KMS-11 (cell line): ENCODE data around the gene AGAP2.

Experiments used
- H2AFZ ChIP-seq: fragments of 200-600 bp; sonication (generic); 2 replicates; pipeline ENCODE4 v1.6.1; 2016; ENCODE audit warnings: antibody characterized with exemption, mixed run types, low read depth
- H3K27ac ChIP-seq: fragments of 200-600 bp; sonication (generic); 2 replicates; pipeline ENCODE4 v1.6.1; 2016; ENCODE audit warnings: mild to moderate bottlenecking, mixed run types
- H3K27me3 ChIP-seq: fragments of 200-600 bp; sonication (generic); 2 replicates; pipeline ENCODE4 v1.6.1; 2017; ENCODE audit warnings: mild to moderate bottlenecking, low read depth, mixed run types, moderate library complexity; ENCODE audit not compliant: insufficient read depth
- H3K36me3 ChIP-seq: fragments of 200-600 bp; sonication (generic); 2 replicates; pipeline ENCODE4 v1.6.1; 2017; ENCODE audit warnings: mild to moderate bottlenecking, mixed run types; ENCODE audit not compliant: insufficient read depth
- H3K4me1 ChIP-seq: fragments of 200-600 bp; sonication (generic); 2 replicates; pipeline ENCODE4 v1.6.1; 2016; ENCODE audit warnings: mild to moderate bottlenecking, low read depth, mixed run types; ENCODE audit not compliant: poor library complexity, severe bottlenecking
- H3K4me2 ChIP-seq: fragments of 200-600 bp; sonication (generic); 2 replicates; pipeline ENCODE4 v1.7.0; 2016; ENCODE audit warnings: mild to moderate bottlenecking, mixed run types
- H3K4me3 ChIP-seq: fragments of 200-600 bp; sonication (generic); IDR thresholded peaks from 2 replicates; pipeline ENCODE4 v1.6.1; 2017; ENCODE audit warnings: low read depth, low read length, mixed read lengths; ENCODE audit not compliant: insufficient read depth
- H3K79me2 ChIP-seq: fragments of 200-600 bp; sonication (generic); 2 replicates; pipeline ENCODE4 v1.6.1; 2016; ENCODE audit warnings: low read depth, mixed run types; ENCODE audit not compliant: insufficient read depth
- H3K9ac ChIP-seq: fragments of 200-600 bp; sonication (generic); 2 replicates; pipeline ENCODE4 v1.6.1; 2016; ENCODE audit warnings: mild to moderate bottlenecking, mixed run types
- H4K20me1 ChIP-seq: fragments of 200-600 bp; sonication (generic); 2 replicates; pipeline ENCODE4 v1.6.1; 2016; ENCODE audit warnings: mild to moderate bottlenecking, mixed run types; ENCODE audit not compliant: insufficient read depth
- TF ChIP-seq, protein P1 (sequence below): fragments of 200-600 bp; sonication (generic); conservative IDR thresholded peaks from 2 replicates; pipeline ENCODE4 v1.6.1; 2017; ENCODE audit warnings: low read depth, mild to moderate bottlenecking, antibody characterized with exemption, low read length, moderate library complexity, mixed read lengths

The AGAP2 gene

DNA sequence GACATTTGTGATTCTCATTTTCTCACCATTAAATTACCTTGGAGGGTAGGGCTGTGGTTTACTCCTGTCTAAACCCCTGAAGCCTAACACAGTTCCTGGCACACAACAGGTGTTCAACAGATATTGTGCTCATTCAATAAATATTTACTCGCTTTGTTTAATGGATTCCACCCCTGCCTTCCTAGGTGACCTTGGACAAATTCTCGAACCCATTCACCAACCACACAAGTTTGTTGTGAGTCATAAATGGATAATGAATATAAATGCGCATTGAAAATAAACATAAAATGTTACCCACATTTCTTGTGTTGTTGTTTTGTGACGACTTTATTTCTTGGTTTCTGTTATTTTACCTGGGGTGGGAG lies 43.7 kb upstream of the AGAP2 start:
- H3K27ac ChIP-seq = no peak overlapping the region
- peaks cover 12% of the 10 kb centered on the region; the same call in 1 of the 2 replicates for H3K36me3 ChIP-seq
- H3K9ac ChIP-seq = no peak overlapping the region
- TF ChIP-seq, protein P1, sequence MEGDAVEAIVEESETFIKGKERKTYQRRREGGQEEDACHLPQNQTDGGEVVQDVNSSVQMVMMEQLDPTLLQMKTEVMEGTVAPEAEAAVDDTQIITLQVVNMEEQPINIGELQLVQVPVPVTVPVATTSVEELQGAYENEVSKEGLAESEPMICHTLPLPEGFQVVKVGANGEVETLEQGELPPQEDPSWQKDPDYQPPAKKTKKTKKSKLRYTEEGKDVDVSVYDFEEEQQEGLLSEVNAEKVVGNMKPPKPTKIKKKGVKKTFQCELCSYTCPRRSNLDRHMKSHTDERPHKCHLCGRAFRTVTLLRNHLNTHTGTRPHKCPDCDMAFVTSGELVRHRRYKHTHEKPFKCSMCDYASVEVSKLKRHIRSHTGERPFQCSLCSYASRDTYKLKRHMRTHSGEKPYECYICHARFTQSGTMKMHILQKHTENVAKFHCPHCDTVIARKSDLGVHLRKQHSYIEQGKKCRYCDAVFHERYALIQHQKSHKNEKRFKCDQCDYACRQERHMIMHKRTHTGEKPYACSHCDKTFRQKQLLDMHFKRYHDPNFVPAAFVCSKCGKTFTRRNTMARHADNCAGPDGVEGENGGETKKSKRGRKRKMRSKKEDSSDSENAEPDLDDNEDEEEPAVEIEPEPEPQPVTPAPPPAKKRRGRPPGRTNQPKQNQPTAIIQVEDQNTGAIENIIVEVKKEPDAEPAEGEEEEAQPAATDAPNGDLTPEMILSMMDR = no peak
- peak overlapping the region; percentile 4; the same call in 1 of the 2 replicates for H3K4me2 ChIP-seq
- no peaks in the 10 kb centered on the region for H3K27me3 ChIP-seq
- peaks cover 29% of the 10 kb centered on the region for H3K79me2 ChIP-seq
- H4K20me1 ChIP-seq = no peaks in the 10 kb centered on the region
- peak overlapping the region; percentile 69; the same call in 1 of the 2 replicates for H2AFZ ChIP-seq
- no peak overlapping the region for H3K4me3 ChIP-seq
- peaks cover 23% of the 10 kb centered on the region for H3K4me1 ChIP-seq

DNA sequence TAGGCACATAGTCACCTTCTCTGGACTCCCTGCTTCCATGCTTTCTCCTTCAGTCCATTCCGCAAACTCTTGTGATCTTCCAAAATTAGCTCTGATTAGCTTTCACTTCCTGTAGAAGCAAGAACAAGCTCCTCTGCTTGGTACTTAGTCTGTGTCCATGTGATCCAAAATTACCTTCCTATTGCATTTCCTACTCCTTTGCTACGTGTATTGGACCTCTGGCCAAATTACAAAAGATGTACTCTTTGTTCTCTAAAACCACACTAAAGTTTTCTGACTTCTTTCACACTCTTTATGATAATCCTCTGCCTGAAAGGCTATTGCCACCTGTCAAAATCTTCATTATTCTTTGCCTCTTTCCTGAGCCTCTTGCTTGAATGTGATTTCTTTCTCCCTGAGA lies 43.3 kb upstream of the AGAP2 start:
- no peak overlapping the region for H3K27ac ChIP-seq

DNA sequence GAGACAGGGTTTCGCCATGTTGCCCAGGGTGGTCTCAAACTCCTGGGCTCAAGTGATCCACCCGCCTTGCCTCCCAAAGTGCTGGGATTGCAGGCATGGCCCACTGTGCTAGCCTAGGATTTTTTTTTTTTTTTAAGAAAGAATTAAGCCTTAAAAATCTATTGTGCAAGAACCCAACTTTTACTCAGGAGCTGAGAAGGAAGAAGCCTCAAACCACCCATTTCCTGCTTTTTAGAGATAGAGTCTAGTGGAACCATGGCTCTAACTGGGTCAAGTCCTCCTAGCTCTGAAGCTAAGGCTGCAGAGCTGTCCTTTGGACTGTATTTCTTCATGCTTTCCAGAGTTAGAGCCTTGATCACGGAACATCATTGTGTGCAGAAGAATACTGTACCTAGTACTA lies 42.7 kb upstream of the AGAP2 start:
- H3K36me3 ChIP-seq = peaks cover 5% of the 10 kb centered on the region; the same call in 1 of the 2 replicates
- no peaks in the 10 kb centered on the region for H4K20me1 ChIP-seq
- H3K27ac ChIP-seq = no peak overlapping the region
- H3K27me3 ChIP-seq = no peaks in the 10 kb centered on the region
- no peak overlapping the region for H3K9ac ChIP-seq
- peaks cover 29% of the 10 kb centered on the region for H3K79me2 ChIP-seq
- peaks cover 23% of the 10 kb centered on the region for H3K4me1 ChIP-seq
- no peak overlapping the region for H3K4me3 ChIP-seq
- TF ChIP-seq, protein P1 = no peak
- no peak overlapping the region for H3K4me2 ChIP-seq
- no peak overlapping the region for H2AFZ ChIP-seq

More for the DNA sequence above, 43.3 kb upstream of the AGAP2 start:
- Histone ChIP-seq H3K27me3 (no peaks in the 10 kb centered on the region), H2AFZ (no peak overlapping the region), H3K9ac (no peak overlapping the region), H3K4me1 (peaks cover 23% of the 10 kb centered on the region), H3K4me3 (no peak overlapping the region), H3K4me2 (peak overlapping the region; percentile 4; the same call in 1 of the 2 replicates), H3K79me2 (peaks cover 29% of the 10 kb centered on the region), H3K36me3 (peaks cover 8% of the 10 kb centered on the region; the same call in 1 of the 2 replicates), H4K20me1 (no peaks in the 10 kb centered on the region)
- TF ChIP-seq, protein P1 = no peak

DNA sequence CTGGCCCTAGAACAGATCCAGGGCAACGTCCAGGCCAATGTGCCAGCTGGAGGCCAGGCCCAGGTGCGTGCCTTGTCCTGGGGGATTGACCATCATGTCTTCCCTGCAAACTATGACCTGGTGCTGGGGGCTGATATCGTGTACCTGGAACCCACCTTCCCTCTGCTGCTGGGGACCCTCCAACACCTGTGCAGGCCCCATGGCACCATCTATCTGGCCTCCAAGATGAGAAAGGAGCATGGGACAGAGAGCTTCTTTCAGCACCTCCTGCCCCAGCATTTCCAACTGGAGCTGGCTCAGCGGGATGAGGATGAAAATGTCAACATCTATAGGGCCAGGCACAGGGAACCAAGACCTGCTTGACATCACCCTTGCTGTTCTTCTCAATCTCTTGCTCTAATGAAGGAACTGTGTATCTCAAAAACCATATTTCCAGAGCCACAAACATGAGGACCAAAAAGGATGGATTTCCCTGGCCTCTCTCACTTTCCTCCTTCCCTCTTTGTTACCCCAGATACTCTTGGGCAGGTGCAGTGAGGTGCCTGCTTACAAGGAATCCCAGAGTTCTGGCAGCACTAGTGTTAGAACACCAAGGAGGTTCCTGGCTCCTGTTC lies 41.8 kb upstream of the AGAP2 start:
- Histone ChIP-seq H3K9ac (no peak overlapping the region), H3K4me3 (no peak overlapping the region), H2AFZ (no peak overlapping the region), H3K27ac (no peak overlapping the region), H3K4me1 (peaks cover 23% of the 10 kb centered on the region), H3K27me3 (no peaks in the 10 kb centered on the region), H4K20me1 (no peaks in the 10 kb centered on the region), H3K36me3 (0 out of 2 replicates have a peak, but pooled peaks cover 1% of the 10 kb centered on the region), H3K79me2 (peaks cover 25% of the 10 kb centered on the region), H3K4me2 (no peak overlapping the region)
- TF ChIP-seq, protein P1 = no peak
